ENCODE data around the gene SPIRE2.

The SPIRE2 gene

GRCh38 chr16:89837014-89837546, 8.8 kb downstream of the SPIRE2 start:
- Histone ChIP-seq H3K27me3 (ENCODE audit: control insufficient read depth in 1 of 2, insufficient read depth in 2 of 2, low read length in 2 of 2) (no peaks in the 10 kb centered on the region), H3K36me3 (ENCODE audit: control insufficient read depth in 1 of 2, insufficient read depth in 2 of 2, low read length in 2 of 2) (peaks cover 0 to 8% of the 10 kb centered on the region in 2 donors), H3K4me3 (ENCODE audit: low read depth in 1 of 2, low read length in 2 of 2) (peak overlapping the region; percentile 38 to 52), H3K27ac (ENCODE audit: low read depth, low read length) (peak overlapping the region; percentile 53), H3K9me3 (ENCODE audit: control insufficient read depth in 1 of 2, low read length in 2 of 2) (no peaks in the 10 kb centered on the region), H3K9ac (ENCODE audit: low read depth in 1 of 2, low read length in 2 of 2) (peak overlapping the region; percentile 41 to 49), H3K4me1 (ENCODE audit: control insufficient read depth in 1 of 2, insufficient read depth in 2 of 2, low read length in 2 of 2) (peaks cover 13 to 35% of the 10 kb centered on the region in 2 donors)

GRCh38 chr16:89841275-89841674, 13.0 kb downstream of the SPIRE2 start:
- Histone ChIP-seq H3K27ac (ENCODE audit: low read depth, low read length) (no peak overlapping the region), H3K9ac (ENCODE audit: low read depth in 1 of 2, low read length in 2 of 2) (no peak overlapping the region), H3K9me3 (ENCODE audit: control insufficient read depth in 1 of 2, low read length in 2 of 2) (no peaks in the 10 kb centered on the region), H3K27me3 (ENCODE audit: control insufficient read depth in 1 of 2, insufficient read depth in 2 of 2, low read length in 2 of 2) (no peaks in the 10 kb centered on the region), H3K4me3 (ENCODE audit: low read depth in 1 of 2, low read length in 2 of 2) (no peak overlapping the region), H3K36me3 (ENCODE audit: control insufficient read depth in 1 of 2, insufficient read depth in 2 of 2, low read length in 2 of 2) (no peaks in the 10 kb centered on the region), H3K4me1 (ENCODE audit: control insufficient read depth in 1 of 2, insufficient read depth in 2 of 2, low read length in 2 of 2) (peaks cover 19 to 20% of the 10 kb centered on the region in 2 donors)

GRCh38 chr16:89842471-89843408, 14.5 kb downstream of the SPIRE2 start:
- Histone ChIP-seq H3K36me3 (ENCODE audit: control insufficient read depth in 1 of 2, insufficient read depth in 2 of 2, low read length in 2 of 2) (no peaks in the 10 kb centered on the region), H3K27me3 (ENCODE audit: control insufficient read depth in 1 of 2, insufficient read depth in 2 of 2, low read length in 2 of 2) (no peaks in the 10 kb centered on the region), H3K4me3 (ENCODE audit: low read depth in 1 of 2, low read length in 2 of 2) (no peak overlapping the region), H3K9ac (ENCODE audit: low read depth in 1 of 2, low read length in 2 of 2) (no peak overlapping the region), H3K9me3 (ENCODE audit: control insufficient read depth in 1 of 2, low read length in 2 of 2) (no peaks in the 10 kb centered on the region), H3K4me1 (ENCODE audit: control insufficient read depth in 1 of 2, insufficient read depth in 2 of 2, low read length in 2 of 2) (peaks cover 18 to 21% of the 10 kb centered on the region in 2 donors), H3K27ac (ENCODE audit: low read depth, low read length) (no peak overlapping the region)

- H3K36me3 ChIP-seq (ENCODE audit: control insufficient read depth in 1 of 2, insufficient read depth in 2 of 2, low read length in 2 of 2), result no peaks in the 10 kb centered on the region
- no peaks in the 10 kb centered on the region for H3K27me3 ChIP-seq (ENCODE audit: control insufficient read depth in 1 of 2, insufficient read depth in 2 of 2, low read length in 2 of 2)
- H3K9me3 ChIP-seq (ENCODE audit: control insufficient read depth in 1 of 2, low read length in 2 of 2), result no peaks in the 10 kb centered on the region
- H3K27ac ChIP-seq (ENCODE audit: low read depth, low read length), result no peak overlapping the region
- no peak overlapping the region for H3K9ac ChIP-seq (ENCODE audit: low read depth in 1 of 2, low read length in 2 of 2)
- peaks cover 16 to 19% of the 10 kb centered on the region in 2 donors for H3K4me1 ChIP-seq (ENCODE audit: control insufficient read depth in 1 of 2, insufficient read depth in 2 of 2, low read length in 2 of 2)
- H3K4me3 ChIP-seq (ENCODE audit: low read depth in 1 of 2, low read length in 2 of 2), result no peak overlapping the region
Observed at GRCh38 chr16:89843409-89844350, 15.4 kb downstream of the SPIRE2 start.

- Histone ChIP-seq H3K9me3 (ENCODE audit: control insufficient read depth in 1 of 2, low read length in 2 of 2) (no peaks in the 10 kb centered on the region), H3K27me3 (ENCODE audit: control insufficient read depth in 1 of 2, insufficient read depth in 2 of 2, low read length in 2 of 2) (no peaks in the 10 kb centered on the region), H3K27ac (ENCODE audit: low read depth, low read length) (no peak overlapping the region), H3K4me3 (ENCODE audit: low read depth in 1 of 2, low read length in 2 of 2) (no peak overlapping the region), H3K4me1 (ENCODE audit: control insufficient read depth in 1 of 2, insufficient read depth in 2 of 2, low read length in 2 of 2) (peaks cover 15 to 19% of the 10 kb centered on the region in 2 donors), H3K9ac (ENCODE audit: low read depth in 1 of 2, low read length in 2 of 2) (no peak overlapping the region), H3K36me3 (ENCODE audit: control insufficient read depth in 1 of 2, insufficient read depth in 2 of 2, low read length in 2 of 2) (peaks cover 0 to 5% of the 10 kb centered on the region in 2 donors)
Observed at GRCh38 chr16:89844739-89845339, 16.6 kb downstream of the SPIRE2 start.

GRCh38 chr16:89845417-89845816, 17.1 kb downstream of the SPIRE2 start:
- no peak overlapping the region for H3K9ac ChIP-seq (ENCODE audit: low read depth in 1 of 2, low read length in 2 of 2)
- no peak overlapping the region for H3K4me3 ChIP-seq (ENCODE audit: low read depth in 1 of 2, low read length in 2 of 2)
- peaks cover 0 to 5% of the 10 kb centered on the region in 2 donors for H3K36me3 ChIP-seq (ENCODE audit: control insufficient read depth in 1 of 2, insufficient read depth in 2 of 2, low read length in 2 of 2)
- H3K9me3 ChIP-seq (ENCODE audit: control insufficient read depth in 1 of 2, low read length in 2 of 2), result no peaks in the 10 kb centered on the region
- H3K27ac ChIP-seq (ENCODE audit: low read depth, low read length), result no peak overlapping the region
- peaks cover 15 to 19% of the 10 kb centered on the region in 2 donors for H3K4me1 ChIP-seq (ENCODE audit: control insufficient read depth in 1 of 2, insufficient read depth in 2 of 2, low read length in 2 of 2)
- no peaks in the 10 kb centered on the region for H3K27me3 ChIP-seq (ENCODE audit: control insufficient read depth in 1 of 2, insufficient read depth in 2 of 2, low read length in 2 of 2)

GRCh38 chr16:89847051-89847939, 19.0 kb downstream of the SPIRE2 start:
- Histone ChIP-seq H3K27me3 (ENCODE audit: control insufficient read depth in 1 of 2, insufficient read depth in 2 of 2, low read length in 2 of 2) (no peaks in the 10 kb centered on the region), H3K4me1 (ENCODE audit: control insufficient read depth in 1 of 2, insufficient read depth in 2 of 2, low read length in 2 of 2) (peaks cover 15 to 19% of the 10 kb centered on the region in 2 donors), H3K4me3 (ENCODE audit: low read depth in 1 of 2, low read length in 2 of 2) (peak overlapping the region in 1 of 2 donors; percentile 35), H3K36me3 (ENCODE audit: control insufficient read depth in 1 of 2, insufficient read depth in 2 of 2, low read length in 2 of 2) (peaks cover 3 to 5% of the 10 kb centered on the region in 2 donors), H3K9ac (ENCODE audit: low read depth in 1 of 2, low read length in 2 of 2) (peak overlapping the region; percentile 51 to 66), H3K9me3 (ENCODE audit: control insufficient read depth in 1 of 2, low read length in 2 of 2) (no peaks in the 10 kb centered on the region), H3K27ac (ENCODE audit: low read depth, low read length) (peak overlapping the region; percentile 48)

- no peaks in the 10 kb centered on the region for H3K27me3 ChIP-seq (ENCODE audit: control insufficient read depth in 1 of 2, insufficient read depth in 2 of 2, low read length in 2 of 2)
- H3K27ac ChIP-seq (ENCODE audit: low read depth, low read length), result no peak overlapping the region
- H3K36me3 ChIP-seq (ENCODE audit: control insufficient read depth in 1 of 2, insufficient read depth in 2 of 2, low read length in 2 of 2), result peaks cover 3 to 5% of the 10 kb centered on the region in 2 donors
- H3K9ac ChIP-seq (ENCODE audit: low read depth in 1 of 2, low read length in 2 of 2), result peak overlapping the region; percentile 51 to 66
- no peaks in the 10 kb centered on the region for H3K9me3 ChIP-seq (ENCODE audit: control insufficient read depth in 1 of 2, low read length in 2 of 2)
- H3K4me1 ChIP-seq (ENCODE audit: control insufficient read depth in 1 of 2, insufficient read depth in 2 of 2, low read length in 2 of 2), result peaks cover 15 to 18% of the 10 kb centered on the region in 2 donors
- H3K4me3 ChIP-seq (ENCODE audit: low read depth in 1 of 2, low read length in 2 of 2), result peak overlapping the region in 1 of 2 donors; percentile 10
Observed at GRCh38 chr16:89847940-89848297, 19.6 kb downstream of the SPIRE2 start.

GRCh38 chr16:89848974-89849373, 20.7 kb downstream of the SPIRE2 start:
- H3K27me3 ChIP-seq (ENCODE audit: control insufficient read depth in 1 of 2, insufficient read depth in 2 of 2, low read length in 2 of 2), result no peaks in the 10 kb centered on the region
- H3K9ac ChIP-seq (ENCODE audit: low read depth in 1 of 2, low read length in 2 of 2), result no peak overlapping the region
- H3K36me3 ChIP-seq (ENCODE audit: control insufficient read depth in 1 of 2, insufficient read depth in 2 of 2, low read length in 2 of 2), result peaks cover 3 to 7% of the 10 kb centered on the region in 2 donors
- H3K4me1 ChIP-seq (ENCODE audit: control insufficient read depth in 1 of 2, insufficient read depth in 2 of 2, low read length in 2 of 2), result peaks cover 22 to 28% of the 10 kb centered on the region in 2 donors
- H3K9me3 ChIP-seq (ENCODE audit: control insufficient read depth in 1 of 2, low read length in 2 of 2), result no peaks in the 10 kb centered on the region
- no peak overlapping the region for H3K27ac ChIP-seq (ENCODE audit: low read depth, low read length)
- no peak overlapping the region for H3K4me3 ChIP-seq (ENCODE audit: low read depth in 1 of 2, low read length in 2 of 2)

Measured in duodenal mucosa (tissue), 2 donors.